HG03159 (cell line): ENCODE results near the gene SYNGR1.
"Not testable (repeated sequence)": the region's sequence is repeated elsewhere in the genome, so short reads cannot be mapped to it uniquely, and the experiment has no call there.

ENCODE experiments used
- ATAC-seq: cut with Tn5 transposase; IDR thresholded peaks from one replicate; pipeline ENCODE4 v1.9.1; 2021; ENCODE audit warnings: mild to moderate bottlenecking, moderate library complexity; ENCODE audit not compliant: unreplicated experiment

SYNGR1 gene

GRCh38 chr22:39350757-39351688, 1.2 kb downstream of the SYNGR1 start:
- no peak for ATAC-seq

- no peak for ATAC-seq
Observed at GRCh38 chr22:39351689-39352214, 2.0 kb downstream of the SYNGR1 start.

- ATAC-seq = no peak
Observed at GRCh38 chr22:39352306-39352891, 2.6 kb downstream of the SYNGR1 start.

GRCh38 chr22:39353346-39353745, 3.6 kb downstream of the SYNGR1 start:
- ATAC-seq = no peak

- ATAC-seq = no peak
Observed at GRCh38 chr22:39355080-39355479, 5.3 kb downstream of the SYNGR1 start.

GRCh38 chr22:39355805-39356204, 6.0 kb downstream of the SYNGR1 start:
- ATAC-seq = not testable (repeated sequence)

- no peak for ATAC-seq
Observed at GRCh38 chr22:39356464-39356863, 6.7 kb downstream of the SYNGR1 start.

- ATAC-seq = not testable (repeated sequence)
Observed at GRCh38 chr22:39357110-39358108, 7.6 kb downstream of the SYNGR1 start.

GRCh38 chr22:39358197-39358596, 8.4 kb downstream of the SYNGR1 start:
- not testable (repeated sequence) for ATAC-seq

GRCh38 chr22:39359659-39360195, 9.9 kb downstream of the SYNGR1 start:
- no peak for ATAC-seq

- ATAC-seq = no peak
Observed at GRCh38 chr22:39360242-39360641, 10.5 kb downstream of the SYNGR1 start.

GRCh38 chr22:39360674-39361413, 11.1 kb downstream of the SYNGR1 start:
- ATAC-seq = no peak

- ATAC-seq = no peak
Observed at GRCh38 chr22:39361496-39361895, 11.7 kb downstream of the SYNGR1 start.

- ATAC-seq = no peak
Observed at GRCh38 chr22:39362271-39362670, 12.5 kb downstream of the SYNGR1 start.

GRCh38 chr22:39362932-39363331, 13.1 kb downstream of the SYNGR1 start:
- ATAC-seq = no peak

- ATAC-seq = no peak
Observed at GRCh38 chr22:39363751-39364515, 14.1 kb downstream of the SYNGR1 start.

- no peak for ATAC-seq
Observed at GRCh38 chr22:39364714-39365491, 15.1 kb downstream of the SYNGR1 start.

- ATAC-seq = no peak
Observed at GRCh38 chr22:39365492-39365780, 15.6 kb downstream of the SYNGR1 start.
